HG02759 (cell line): ENCODE results near the gene CUX1.

Experiments used
- ATAC-seq: cut with Tn5 transposase; IDR thresholded peaks from one replicate; pipeline ENCODE4 v1.9.1; 2021; ENCODE audit warnings: mild to moderate bottlenecking, moderate library complexity; ENCODE audit not compliant: unreplicated experiment

CUX1 gene

GRCh38 chr7:101948650-101949049 is 131.2 kb downstream of the CUX1 start:
- ATAC-seq, result no peak

DNA sequence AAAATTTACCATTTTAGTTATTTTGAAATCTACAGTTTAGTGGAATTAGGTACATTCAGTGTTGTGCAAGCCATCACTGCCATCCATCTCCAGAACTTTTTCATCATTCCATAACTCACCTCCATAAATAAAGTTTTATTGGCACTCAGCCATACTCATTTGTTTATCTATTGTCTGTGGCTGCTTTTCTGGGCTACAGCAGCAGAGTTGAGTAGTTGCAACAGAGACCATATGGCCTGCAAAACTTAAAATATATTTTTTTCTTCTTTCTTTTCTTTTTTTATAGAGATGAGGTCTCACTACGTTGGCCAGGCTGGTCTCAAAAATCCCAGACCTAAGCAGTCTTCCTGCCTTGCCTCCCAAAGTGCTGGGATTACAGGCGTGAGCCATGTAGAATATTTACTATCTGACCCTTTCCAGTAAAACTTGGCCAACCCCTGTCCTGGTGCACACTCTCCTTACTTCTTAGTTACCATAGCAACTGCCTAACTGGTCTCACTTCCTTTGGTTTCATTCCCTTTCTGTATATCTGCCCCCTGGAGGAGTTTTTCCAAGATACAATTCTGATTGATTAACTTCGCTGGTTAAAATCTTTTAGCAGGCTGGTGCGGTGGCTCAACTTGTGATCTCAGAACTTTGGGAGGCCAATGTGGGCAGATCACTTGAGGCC is 133.2 kb downstream of the CUX1 start:
- no peak for ATAC-seq

DNA sequence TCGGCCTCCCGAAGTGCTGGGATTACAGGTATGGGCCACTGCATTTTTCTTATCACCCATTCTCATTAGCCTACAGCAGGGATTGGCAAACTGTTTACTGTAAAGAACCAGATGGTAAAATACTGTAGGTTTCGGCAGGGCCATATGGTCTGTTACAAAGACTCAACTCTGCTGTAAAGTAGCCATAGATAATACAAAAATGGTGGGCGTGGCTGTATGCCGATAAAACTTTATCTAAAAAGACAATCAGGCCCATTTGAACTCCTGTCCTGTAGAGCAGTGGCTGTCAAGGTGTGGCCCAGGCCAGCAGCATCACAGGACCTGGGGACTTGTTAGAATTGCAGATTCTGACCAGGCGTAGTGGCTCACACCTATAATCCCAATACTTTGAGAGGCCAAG is 134.3 kb downstream of the CUX1 start:
- ATAC-seq, result no peak

- no peak for ATAC-seq
These were observed 135.2 kb downstream of the CUX1 start for GRCh38 chr7:101952355-101953247.

DNA sequence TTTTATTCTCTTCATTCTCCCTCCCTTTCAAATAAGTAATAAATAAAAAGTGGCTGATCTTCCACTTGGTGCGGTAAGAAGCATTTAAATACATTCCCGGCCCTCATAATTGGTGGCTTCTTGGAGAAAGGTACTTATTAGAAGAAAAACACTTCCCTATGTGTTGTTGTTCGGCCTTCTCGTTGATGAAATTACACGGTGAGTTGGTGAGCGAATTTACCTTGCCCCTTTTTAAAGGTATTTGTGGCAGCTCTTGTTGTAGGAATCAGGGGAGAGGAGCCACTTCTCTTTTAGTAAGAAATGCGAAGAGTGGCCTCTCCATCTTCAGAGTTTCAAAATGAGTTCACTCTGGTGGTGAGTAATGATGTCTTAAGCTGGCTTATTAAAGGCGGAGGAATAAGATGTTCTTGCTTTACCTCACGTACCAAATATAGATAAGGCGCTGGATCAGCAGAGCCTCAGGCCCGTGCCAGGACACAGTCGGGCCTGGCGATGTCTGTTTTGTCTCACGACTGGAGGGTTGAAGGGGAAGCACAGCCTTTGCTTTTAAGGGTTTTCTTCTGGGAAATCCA is 135.9 kb downstream of the CUX1 start:
- no peak for ATAC-seq

GRCh38 chr7:101954499-101954898 is 137.1 kb downstream of the CUX1 start:
- no peak for ATAC-seq

DNA sequence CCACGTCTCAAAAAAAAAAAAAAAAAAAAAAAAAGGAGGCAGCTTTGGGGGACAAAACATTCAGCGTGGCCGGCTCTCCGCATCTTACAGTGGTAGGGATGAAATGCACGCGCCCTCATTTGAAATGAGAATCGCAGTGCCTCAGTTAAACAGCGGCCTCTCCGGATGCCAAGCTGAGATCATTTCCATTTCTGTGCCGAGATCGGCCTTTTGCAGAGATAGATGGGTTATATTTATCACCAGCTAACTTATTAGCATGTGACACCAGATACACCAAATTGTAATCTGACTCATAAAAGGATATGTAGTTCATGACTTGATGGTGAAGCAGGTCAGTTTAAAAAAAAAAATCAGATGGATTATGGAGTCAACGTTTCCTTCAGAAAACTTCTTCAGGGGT is 138.7 kb downstream of the CUX1 start:
- no peak for ATAC-seq

- no peak for ATAC-seq
These were observed 140.5 kb downstream of the CUX1 start for GRCh38 chr7:101957744-101958525.

DNA sequence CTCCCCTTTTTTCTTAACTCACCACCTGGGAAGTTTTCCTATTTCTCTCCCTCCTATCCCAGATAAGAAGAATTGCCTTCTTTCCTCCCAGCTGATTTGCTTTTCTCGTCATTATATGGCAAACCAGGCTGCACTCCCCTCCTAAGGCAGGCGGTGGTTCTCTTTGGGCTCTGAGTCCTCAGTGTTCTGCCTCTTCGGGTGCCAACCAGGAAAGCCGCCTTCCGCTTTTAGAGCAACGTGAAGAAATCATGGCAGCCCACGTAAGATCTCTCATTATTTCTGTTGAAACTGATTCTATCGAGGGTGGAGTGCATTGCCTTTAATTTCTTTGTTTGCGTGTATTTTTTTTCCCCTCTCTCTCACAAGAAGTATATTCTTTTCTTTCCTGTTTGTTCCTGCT is 141.9 kb downstream of the CUX1 start:
- ATAC-seq, result no peak

- ATAC-seq, result no peak
These were observed 142.4 kb downstream of the CUX1 start for GRCh38 chr7:101959829-101960228.

- ATAC-seq, result no peak
These were observed 142.9 kb downstream of the CUX1 start for GRCh38 chr7:101960323-101960722.

DNA sequence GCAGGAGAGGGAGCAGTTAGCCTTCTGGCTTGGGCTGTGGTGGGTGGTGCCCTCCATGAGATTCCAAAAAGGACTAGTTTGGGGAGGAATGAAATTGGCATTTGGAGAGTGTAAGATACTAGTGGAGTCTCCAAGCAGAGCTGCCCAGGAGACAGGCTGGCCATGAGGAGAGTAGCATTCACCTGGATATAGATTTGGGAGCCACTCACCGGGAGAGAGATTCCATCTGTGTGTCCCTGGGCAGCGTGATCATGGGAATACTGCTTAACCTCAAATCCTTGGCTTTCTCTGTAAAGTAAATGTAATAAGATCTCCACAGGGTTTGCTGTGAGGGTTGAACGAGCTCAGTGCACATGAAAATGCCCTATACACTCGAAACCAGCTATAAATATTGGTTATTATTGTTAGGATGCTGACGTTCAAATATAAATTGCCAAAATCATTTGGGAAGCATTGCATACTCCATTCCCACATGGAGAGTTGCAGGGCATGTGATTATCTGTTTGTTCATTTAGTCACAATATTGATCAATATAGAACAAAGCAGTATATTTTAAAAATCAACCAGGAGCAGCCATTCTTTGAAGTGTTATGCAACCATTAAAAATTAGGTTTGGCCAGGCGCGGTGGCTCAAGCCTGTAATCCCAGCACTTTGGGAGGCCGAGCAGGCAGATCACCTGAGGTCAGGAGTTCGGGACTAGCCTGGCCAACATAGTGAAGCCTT is 143.7 kb downstream of the CUX1 start:
- ATAC-seq, result no peak

GRCh38 chr7:101961811-101962210 is 144.4 kb downstream of the CUX1 start:
- no peak for ATAC-seq

- ATAC-seq, result no peak
These were observed 146.3 kb downstream of the CUX1 start for GRCh38 chr7:101963693-101964092.

DNA sequence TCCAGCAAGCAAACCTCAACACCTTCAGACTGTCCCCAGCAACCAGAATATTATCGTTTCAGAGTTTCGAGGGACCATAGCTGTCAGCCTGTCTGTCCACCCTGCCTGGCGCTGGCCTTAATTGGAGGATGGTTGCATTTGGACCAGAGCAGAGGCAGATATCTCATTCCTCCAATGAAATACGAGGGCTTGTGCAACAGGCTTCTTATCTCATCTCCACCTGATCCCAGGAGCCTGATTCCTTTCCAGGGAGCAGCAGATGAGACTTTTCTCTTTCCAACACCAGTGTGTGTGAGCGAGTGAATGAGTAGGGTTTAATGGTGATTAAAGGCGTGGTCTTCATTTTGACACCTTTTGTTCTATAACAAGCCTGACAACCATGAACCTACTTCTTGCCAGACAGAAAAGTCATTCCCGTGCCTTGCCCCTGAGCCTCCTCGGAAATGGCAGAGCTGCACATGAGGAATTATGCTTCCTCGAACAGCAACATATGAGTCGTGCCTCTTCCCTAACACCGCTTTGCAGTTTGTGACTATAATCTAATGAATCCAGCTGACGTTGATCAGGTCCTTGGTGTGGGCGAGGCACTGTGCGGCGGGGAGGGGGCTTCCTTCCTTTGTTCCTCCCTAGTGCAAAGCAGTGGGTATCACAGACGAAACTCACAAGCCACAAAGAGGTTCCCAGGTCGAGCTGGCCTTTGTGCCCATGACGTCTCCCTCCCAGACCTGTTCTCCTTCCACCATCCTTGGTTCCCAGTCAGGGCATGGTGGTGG is 147.4 kb downstream of the CUX1 start:
- no peak for ATAC-seq

DNA sequence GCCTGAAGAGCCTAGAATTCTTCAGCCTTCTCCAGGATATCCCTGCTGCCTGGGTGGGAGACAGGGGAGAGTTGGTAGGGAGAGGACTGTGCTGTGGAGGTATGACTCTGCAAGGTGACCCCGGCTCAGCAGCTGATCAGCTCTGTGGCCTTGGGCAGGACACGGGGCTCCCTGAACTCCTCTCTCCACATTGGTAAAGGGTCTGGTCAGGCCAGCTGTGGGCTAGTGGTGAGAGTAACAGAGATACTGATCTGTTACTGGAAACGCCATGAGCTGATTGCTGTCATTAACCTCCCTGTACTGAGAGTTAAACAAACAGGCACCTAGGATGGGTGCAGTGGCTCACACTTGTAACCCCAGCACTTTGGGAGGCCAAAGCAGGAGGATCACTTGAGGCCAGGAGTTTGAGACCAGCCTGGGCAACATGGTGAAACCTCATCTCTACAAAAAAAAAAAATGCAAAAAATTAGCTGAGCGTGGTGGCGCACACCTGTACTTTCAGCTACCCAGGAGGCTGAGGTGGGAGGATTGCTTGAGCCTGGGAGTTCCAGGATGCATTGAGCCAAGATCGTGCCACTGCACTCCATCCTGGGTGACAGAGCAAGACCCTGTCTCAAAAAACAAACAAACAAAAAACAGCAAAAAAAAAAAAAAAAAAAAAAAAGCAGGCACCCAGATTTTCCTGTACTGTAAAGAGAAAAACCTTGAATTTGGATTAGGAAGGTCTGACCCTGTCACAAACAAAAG is 151.5 kb downstream of the CUX1 start:
- ATAC-seq, result no peak

- ATAC-seq, result no peak
These were observed 152.7 kb downstream of the CUX1 start for GRCh38 chr7:101969997-101970585.

- ATAC-seq, result no peak
These were observed 153.4 kb downstream of the CUX1 start for GRCh38 chr7:101970801-101971200.

- no peak for ATAC-seq
These were observed 154.0 kb downstream of the CUX1 start for GRCh38 chr7:101971457-101971856.
